Activated T-cell treated with anti-CD3 and anti-CD28 coated beads for 24 hours (primary cell): Measurements from ENCODE around the gene KIF13A.
"Not testable (repeated sequence)": the region's sequence is repeated elsewhere in the genome, so short reads cannot be mapped to it uniquely, and the experiment has no call there.

Source experiments
- DNase-seq: peaks from one replicate; pipeline ENCODE4 v3.0.0-alpha.2; 2020; ENCODE audit warnings: low read depth

Gene KIF13A

DNA sequence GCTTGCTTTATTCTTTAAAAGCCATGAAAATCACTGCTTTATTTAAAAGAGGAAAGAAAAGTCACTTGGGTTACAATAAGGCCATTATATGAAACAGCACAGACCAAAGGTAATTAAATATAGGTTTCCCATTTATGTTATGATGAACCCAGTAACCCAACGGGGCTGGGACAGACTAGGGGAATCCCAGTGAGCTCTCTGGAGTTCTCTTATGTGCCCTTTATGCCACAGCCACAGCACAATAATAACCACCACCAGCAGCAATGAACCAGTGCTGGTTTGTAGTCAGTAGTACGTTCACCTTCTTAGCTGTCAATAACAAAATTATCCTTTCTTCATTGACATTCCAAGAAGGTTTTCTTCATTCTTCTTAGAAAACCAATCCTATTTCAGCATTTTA is 87.4 kb downstream of the KIF13A start:
- DNase-seq: no peak

DNA sequence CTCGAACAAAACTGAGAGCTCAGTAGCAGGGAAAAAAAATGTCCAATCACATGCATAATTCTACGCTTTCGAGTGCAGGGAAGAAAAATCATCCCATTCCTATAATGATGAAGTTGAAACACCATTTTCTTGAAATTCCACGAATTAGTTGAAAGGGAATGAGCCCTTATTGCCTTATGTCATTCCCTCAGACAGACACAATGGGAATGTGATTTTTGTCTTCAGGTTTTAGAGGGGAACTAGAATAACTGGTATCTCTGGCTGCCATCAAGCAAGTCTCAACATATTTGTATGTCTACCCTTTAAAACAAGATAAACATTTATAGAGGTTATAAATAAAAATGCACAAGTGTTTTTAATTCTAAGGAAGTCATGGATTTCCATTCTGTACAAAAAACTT is 87.9 kb downstream of the KIF13A start:
- DNase-seq: no peak

DNA sequence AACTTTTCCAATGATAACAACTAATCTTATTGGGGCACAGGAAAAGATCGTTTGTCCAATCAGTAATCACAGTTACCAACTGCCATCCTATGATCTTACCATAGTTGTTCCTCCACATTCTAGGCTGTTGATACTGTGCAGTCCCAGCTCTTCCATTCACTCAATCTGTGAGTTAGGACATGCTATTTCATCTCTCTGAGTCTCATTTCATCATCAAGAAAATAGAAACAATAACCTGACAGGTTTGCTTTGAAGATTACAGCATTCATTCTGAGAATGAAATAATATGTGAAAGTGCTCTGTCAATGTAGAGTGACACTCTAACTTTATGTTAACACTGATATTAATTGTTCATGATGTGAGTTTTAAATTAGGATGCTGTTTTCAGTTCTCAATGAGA is 89.8 kb downstream of the KIF13A start:
- DNase-seq: no peak

- DNase-seq: no peak
These were observed 92.5 kb downstream of the KIF13A start for GRCh38 chr6:17894905-17895304.

GRCh38 chr6:17894191-17894590 is 93.2 kb downstream of the KIF13A start:
- no peak for DNase-seq

- DNase-seq: no peak
These were observed 95.2 kb downstream of the KIF13A start for GRCh38 chr6:17892097-17892686.

- no peak for DNase-seq
These were observed 97.1 kb downstream of the KIF13A start for GRCh38 chr6:17890309-17890708.

- not testable (repeated sequence) for DNase-seq
These were observed 97.7 kb downstream of the KIF13A start for GRCh38 chr6:17889777-17890176.

DNA sequence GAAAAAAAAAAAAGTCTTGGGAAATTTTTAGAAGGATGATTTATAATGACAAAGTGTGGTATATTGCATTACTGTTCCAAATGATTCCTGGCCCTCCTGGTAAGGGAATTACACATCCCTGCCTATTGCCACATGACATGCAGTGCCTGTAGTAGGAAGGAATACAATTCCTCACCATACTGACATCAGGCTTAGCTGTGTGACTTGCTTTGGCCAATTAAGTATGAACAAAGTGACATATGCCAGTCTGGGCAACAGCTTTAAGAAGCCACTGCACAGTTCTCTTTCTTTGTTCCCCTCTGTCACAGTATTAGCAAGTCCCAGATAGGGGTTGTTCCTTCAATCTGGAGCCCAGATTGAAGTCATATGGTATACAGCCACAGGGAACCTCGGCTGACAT is 100.5 kb downstream of the KIF13A start:
- no peak for DNase-seq

DNA sequence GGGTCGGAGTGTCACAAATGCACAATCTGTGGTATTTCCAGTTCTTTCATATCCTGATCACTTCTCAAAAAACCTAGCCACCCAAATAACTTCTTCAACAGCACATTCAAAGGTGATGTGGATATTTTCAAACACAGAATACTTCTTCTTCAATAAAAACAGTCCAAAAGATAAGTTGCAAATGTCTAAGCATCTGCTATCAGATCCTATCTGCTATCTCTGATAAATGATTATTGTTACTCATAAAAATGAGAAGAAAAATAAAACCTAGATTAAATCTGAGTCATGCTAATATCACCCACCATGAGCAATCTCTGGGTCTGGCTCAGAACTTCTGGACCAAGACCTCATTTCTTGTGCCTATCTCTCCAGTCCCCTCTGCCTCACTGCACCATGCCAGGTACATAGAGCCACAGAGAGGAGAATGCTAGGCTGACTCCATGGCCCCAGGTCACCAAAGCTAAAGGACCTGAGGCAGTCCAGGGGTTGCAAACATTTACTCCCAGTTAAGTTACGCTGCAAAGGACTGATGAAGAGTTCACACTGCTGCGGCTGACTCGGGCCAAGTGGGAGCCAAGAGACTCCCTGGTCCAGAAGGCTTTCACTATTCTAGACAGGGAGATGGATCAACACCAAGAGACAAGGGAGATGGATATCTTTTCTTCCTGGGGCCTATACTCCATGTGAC is 101.4 kb downstream of the KIF13A start:
- DNase-seq: no peak

DNA sequence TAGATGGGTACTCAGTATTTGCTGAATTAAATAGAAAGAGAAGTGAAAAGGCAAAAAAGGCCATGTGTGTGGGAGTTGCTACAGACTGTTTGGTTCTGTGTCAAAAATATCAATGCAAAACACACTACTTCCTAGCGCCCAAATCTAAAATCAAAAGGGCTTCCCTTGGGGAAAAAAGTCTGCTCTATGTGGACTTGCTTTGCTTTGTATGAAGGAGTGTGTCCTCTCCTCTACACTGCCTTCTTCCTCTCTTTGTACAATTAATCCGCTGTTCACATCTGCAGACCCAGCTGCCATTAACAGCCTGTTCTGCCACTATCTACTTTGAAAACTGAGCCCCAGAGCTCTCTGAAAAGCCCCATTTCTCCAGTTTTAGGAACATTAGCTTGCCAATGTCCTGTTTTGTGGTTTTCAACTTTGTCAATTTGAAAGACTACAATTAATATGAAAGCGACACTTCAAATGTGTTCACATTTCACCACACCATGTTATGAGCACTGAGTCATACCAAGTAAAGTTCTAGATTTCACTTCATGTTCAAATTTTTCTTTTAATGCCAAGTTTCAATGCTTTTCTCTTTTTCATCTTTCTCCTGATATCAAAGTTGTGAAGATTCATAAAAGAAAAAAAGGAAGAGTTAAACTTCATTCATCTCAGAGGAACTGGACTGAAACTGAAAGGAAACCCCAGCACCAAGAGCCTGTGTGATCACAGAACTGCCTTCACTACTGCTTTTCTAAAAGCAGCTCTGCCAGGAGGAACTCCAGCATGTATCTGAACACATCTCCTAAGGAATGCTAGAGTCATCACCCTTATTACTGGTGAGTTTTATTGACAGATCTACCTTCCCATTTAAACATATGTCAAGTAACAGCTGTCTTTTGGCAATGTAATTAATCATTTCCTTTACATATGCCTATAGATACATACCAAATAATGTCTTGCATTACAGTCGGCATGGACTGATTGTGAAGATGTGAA is 102.6 kb downstream of the KIF13A start:
- DNase-seq: no peak

- no peak for DNase-seq
These were observed 103.6 kb downstream of the KIF13A start for GRCh38 chr6:17883665-17884497.

DNA sequence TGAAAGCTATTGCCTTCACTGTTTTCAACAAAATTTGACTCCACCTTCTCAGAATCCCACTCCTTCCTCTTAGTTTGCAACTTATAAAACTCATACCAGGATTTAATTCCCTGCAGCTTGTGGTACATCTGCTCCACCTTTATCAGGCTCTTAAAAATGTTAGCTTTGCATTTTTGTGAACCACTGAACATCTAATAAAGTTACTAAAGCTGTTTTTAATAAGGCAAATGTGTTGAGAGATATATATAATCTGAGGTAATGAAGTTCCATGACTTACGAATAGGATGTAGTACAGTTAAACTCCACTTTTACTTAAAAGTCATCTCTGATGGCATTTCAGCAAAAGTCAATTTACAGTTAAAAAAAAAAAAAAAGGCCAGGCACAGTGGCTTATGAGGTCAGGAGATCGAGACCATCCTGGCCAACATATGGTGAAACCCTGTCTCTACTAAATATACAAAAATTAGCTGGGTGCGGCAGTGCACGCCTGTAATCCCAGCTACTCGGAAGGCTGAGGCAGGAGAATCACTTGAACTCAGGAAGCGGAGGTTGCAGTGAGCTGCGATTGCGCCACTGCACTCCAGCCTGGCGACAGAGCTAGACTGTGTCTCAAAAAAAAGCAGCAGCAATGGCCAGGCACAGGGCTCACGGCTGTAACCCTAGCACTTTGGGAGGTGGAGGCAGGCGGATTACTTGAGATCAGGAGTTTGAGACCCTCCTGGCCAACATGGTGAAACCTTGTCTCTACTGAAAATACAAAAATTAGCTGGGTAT is 106.2 kb downstream of the KIF13A start:
- DNase-seq: no peak

GRCh38 chr6:17879184-17879583 is 108.3 kb downstream of the KIF13A start:
- DNase-seq: no peak

DNA sequence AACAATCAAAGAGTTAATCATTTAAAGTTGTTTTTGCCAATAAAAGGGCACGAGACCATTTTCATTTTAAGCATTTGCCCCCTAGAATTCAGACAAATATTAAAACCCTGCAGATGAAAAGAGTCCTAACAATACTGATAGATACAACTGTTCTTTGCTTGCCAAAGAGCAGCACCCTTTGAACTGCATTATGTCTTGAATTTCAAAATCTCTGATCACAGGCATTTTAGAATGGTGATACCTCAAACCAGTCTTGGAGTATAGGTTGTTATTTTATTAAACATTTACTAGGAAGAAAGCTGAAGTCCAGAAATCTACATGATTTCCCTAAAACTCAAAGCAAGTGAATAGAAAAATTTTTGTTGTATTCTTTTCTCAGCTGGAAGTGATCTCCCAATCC is 108.7 kb downstream of the KIF13A start:
- DNase-seq: no peak

- DNase-seq: no peak
These were observed 109.5 kb downstream of the KIF13A start for GRCh38 chr6:17877895-17878440.

DNA sequence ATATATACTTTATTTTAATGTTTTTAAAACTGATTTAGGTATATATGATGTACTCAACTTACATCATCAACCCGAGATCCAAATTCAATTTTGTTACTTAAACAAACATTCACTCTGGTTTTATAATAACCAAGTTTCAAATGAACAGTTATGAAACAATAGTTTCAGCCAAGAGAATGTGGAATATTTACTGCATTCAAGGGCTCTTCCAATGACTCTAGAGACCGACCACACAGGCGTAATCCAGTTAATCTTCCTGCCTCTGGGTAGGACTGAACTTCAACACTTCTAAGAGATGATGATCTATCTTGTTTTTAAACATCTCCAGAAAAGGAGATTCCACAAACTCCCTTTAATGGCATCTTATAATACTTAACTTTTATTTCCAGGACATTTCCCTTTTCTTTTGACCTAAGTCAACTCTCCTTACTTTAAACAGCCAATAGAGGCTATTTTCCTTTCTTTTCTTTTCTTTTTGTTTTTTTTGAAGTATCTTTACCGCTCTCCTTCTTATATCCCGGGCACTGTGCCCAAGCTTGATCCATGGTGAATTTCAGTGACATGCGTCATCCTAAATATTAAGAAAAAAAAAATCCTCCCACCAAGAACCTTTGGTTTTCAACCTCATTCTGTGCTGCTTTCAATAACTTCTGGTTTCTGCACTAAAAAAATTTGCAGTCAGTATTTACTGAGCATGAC is 110.1 kb downstream of the KIF13A start:
- no peak for DNase-seq

DNA sequence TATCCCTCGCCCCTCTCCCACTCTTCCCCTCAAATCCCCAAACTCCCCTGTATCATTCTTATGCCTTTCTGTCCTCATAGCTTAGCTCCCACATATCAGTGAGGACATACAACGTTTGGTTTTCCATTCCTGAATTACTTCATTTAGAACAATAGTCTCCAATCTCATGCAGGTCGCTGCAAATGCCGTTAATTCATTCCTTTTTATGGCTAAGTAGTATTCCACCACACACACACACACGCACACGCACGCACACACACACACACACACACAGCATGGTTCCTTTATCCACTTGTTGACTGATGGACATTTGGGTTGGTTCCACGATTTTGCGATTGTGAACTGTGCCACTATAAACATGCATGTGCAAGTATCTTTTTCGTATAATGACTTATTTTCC is 112.7 kb downstream of the KIF13A start:
- DNase-seq: no peak

- no peak for DNase-seq
These were observed 114.5 kb downstream of the KIF13A start for GRCh38 chr6:17872908-17873307.

DNA sequence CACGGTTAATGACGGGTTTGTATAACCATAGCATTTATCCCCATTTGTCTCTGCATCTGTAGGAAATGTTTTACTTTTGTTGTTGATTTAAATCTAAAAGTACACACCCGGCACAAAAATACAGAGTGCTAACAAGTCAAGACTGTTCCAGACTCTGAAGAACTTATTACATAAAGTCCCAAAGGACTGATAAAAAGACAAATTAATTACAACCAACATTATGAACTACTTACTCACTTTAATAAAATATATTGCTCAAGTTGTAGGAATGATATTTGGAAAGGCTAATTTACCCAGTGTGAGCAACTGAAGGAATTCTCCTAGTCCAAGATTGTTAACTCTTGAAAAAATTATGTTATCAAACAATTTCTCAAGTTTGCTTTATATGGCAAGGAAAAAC is 115.6 kb downstream of the KIF13A start:
- DNase-seq: no peak
